GM21360 (cell line): ENCODE results near the gene BOLA3.
"Not testable (repeated sequence)": the region's sequence is repeated elsewhere in the genome, so short reads cannot be mapped to it uniquely, and the experiment has no call there.

ENCODE experiments used
- ATAC-seq: cut with Tn5 transposase; IDR thresholded peaks from one replicate; pipeline ENCODE4 v1.9.1; 2021; ENCODE audit warnings: mild to moderate bottlenecking, moderate library complexity; ENCODE audit not compliant: unreplicated experiment

BOLA3 gene

DNA sequence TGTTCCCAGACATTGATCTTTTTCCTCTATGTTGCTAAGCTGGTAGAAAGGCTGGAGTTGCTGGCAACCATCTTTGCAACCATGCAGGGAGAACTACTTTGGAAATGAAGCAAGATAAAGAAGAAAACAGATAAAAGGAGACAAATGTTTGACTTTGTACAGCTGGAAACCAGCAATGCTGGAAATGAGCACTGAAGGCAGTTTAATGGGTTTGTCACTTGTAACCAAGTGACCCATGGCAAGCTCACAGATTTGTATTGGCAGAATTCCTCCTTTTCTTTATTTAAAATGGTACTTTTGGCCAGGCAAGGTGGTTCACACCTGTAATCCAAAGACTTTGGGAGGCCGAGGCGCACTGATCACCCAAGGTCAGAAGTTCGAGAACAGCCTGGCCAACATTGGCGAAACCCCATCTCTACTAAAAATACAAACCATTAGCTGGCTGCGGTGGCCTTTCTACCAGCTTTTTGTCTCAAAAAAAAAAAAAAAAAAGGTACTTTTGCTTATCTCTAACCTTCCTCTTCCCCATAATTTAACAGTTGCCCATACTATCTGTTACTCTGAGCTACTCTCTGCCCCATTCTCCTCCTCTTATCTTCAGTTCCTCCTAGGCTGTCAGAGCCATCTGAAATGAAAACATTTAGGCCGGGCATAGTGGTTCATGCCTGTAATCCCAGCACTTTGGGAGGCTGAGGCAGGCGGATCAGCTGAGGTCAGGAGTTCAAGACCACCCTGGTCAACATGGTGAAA, 2.0 kb upstream of the BOLA3 start:
- no peak for ATAC-seq

GRCh38 chr2:74149247-74149525, 1.5 kb upstream of the BOLA3 start:
- ATAC-seq, result no peak

DNA sequence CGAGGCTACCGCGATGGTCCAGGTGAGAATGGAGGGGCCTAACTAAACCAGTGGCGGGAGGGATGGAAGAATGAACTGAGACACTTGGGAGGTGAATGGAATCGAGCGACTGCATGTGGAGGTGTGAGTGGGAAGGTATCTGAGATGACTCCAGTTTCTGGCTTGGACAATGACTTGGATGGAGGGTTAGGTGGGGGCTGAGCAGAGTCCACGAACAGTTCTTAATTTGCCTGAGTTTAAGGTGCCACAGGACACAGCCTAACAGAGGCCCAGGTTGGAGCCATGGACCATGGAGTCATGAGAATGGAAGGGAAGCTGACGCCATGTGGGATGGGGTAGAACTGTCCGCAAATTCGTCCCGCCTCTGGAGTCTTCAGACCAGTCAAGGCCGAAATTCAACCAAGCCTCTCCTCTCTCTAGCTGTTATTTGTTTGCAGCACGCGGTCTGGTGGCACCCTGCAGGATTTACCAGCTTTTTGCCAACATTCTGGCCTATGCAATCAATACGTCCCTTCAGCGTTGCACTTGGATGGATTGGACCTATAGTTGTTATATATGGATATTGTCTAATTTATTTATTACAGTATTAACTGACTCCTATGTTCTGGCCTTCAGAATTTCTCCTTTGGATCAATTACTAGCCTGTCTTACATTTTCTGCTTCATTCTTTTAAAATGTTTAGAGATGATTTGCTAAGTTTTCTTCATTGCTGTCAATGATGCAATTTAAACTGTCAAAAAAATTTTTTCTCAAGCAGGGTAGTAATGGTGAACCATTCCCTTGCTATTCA, 940 bp upstream of the BOLA3 start:
- ATAC-seq, result no peak

DNA sequence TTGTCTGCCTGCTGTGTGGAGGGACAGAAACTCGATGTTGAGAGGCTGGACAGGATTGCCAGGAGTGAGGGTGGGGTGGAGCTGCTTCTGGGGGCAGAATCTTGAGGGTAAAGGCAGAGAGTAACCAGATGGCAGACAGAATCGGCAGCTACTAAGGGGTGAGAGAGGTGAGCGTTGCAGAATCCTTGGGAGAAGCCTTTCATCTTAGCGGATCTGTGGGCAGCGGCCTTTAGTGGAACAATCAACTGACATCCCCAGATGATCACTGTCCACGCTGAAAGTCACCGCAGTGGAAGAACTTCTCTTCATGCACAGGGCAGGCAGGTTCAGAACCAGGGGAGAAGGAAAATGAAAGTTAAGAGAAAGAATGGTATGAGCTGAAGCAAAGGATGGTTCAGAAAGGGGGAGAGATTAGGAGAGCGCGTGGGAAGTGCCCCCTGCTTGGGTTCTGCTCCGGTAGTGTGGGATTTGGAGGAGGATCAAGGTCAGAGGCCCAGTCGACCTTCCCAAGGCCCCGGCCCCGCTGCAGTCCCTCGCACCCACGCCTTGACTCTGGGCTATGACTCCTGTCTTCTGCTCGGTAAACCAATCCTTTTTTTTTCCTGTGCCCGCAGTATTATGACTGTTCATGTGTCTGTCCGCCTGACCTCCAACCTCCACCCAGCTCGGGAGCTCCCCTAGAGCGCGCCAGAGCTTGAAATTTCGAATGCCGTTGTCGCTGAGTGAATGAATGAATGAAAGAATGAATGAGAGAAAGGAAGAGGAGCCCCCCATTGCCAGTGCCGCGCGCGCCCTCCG, 584 bp downstream of the BOLA3 start:
- ATAC-seq, result no peak

- no peak for ATAC-seq
Measured at GRCh38 chr2:74142340-74142739, 5.4 kb downstream of the BOLA3 start.

- no peak for ATAC-seq
Measured at GRCh38 chr2:74138600-74139323, 8.9 kb downstream of the BOLA3 start.

- ATAC-seq, result no peak
Measured at GRCh38 chr2:74137651-74138599, 9.8 kb downstream of the BOLA3 start.

DNA sequence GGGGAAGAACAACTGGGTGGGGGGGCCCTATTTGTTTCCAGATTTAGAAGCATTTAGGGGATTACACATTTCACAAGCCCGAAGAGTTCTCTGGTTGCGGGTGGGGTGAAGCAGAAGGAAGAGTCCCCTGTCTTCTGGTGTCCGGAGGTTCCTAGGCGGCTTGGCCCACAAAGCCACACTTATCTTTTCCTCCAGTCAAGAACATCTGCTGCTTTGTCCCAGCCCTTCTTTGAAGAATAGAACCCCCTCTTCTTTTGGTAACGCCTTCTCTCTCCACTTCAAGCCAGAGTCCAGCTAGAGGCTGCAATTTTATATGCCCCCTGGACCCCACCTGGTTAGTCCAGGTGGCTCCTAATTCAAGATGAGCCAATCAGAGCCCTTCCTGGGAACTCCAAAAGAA, 15.8 kb downstream of the BOLA3 start:
- ATAC-seq, result no peak

DNA sequence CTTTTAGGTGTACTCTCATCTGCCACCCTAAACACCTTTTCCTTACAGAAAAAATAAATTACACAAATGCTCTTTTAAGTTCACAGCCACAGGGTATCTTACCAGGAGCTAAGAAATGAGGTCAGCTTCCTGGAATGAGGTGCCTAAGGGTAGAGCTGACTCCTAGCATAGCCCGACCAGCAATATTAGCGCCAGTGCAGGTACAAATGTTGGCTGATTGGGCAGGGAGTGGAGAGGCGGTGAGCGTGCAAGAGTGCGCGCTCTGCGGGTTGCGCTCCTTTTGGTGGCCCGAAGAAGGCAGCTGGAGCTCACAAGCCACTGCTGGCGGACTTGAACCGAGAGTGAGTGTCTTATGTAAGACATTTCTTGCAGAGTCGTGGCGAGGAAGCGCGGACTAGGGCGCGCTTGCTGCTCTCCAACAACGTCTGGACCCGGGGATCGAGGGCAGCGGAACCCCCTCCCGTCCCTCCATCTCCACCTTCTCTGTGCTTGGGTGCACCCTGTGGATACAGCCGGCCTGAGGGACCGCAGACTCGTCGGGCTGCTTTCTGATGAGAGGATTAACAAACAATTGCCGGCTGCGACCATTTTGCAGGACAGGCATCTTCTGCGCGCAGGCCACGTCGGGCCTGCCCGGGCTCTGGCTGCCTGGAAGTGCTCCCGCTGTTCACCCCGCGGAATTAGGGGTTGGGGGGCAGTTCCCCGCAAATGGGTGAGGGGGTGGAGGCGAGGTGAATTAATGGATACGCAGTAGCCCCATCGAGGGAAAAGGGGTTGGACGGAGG, 17.3 kb downstream of the BOLA3 start:
- ATAC-seq, result no peak

GRCh38 chr2:74128206-74128605, 19.5 kb downstream of the BOLA3 start:
- no peak for ATAC-seq

- not testable (repeated sequence) for ATAC-seq
Measured at GRCh38 chr2:74123955-74124354, 23.8 kb downstream of the BOLA3 start.

DNA sequence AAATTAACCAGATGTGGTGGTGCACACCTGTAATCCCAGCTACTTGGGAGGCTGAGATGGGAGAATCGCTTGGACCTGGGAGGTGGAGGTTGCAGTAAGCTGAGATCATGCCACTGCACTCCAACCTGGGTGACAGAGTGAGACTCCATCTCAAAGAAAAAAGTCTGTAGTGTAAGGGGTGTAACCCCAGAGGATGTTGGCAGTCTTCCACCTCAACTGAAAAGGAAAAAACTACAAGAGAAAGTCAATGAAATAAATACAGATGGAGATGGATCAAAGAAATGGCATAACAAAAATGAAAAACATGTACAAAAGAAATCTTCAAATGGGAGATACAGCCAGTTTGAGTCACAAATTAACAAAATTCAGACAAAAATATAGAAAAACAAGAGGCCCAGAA, 25.9 kb downstream of the BOLA3 start:
- not testable (repeated sequence) for ATAC-seq

- ATAC-seq, result peak; percentile 79
Measured at GRCh38 chr2:74119912-74120825, 27.5 kb downstream of the BOLA3 start.

- no peak for ATAC-seq
Measured at GRCh38 chr2:74119339-74119738, 28.4 kb downstream of the BOLA3 start.

- ATAC-seq, result no peak
Measured at GRCh38 chr2:74111380-74111779, 36.3 kb downstream of the BOLA3 start.

- no peak for ATAC-seq
Measured at GRCh38 chr2:74110537-74110936, 37.2 kb downstream of the BOLA3 start.

GRCh38 chr2:74109551-74109950, 38.2 kb downstream of the BOLA3 start:
- ATAC-seq, result no peak

- ATAC-seq, result no peak
Measured at GRCh38 chr2:74107071-74107470, 40.6 kb downstream of the BOLA3 start.
